ENCODE results near the gene DHTKD1. TPM values are rescaled to one million over a fixed set of nuclear protein-coding genes. Genes with fewer than 3 reads are reported as not detected.

DHTKD1 gene
- total RNA-seq, 4 donors from 2014 or later, result 21.8 to 26.2 (median 22.2) TPM

GRCh38 chr10:12121673-12122072 is 52.9 kb downstream of the DHTKD1 start:
- TF ChIP-seq, protein P1, sequence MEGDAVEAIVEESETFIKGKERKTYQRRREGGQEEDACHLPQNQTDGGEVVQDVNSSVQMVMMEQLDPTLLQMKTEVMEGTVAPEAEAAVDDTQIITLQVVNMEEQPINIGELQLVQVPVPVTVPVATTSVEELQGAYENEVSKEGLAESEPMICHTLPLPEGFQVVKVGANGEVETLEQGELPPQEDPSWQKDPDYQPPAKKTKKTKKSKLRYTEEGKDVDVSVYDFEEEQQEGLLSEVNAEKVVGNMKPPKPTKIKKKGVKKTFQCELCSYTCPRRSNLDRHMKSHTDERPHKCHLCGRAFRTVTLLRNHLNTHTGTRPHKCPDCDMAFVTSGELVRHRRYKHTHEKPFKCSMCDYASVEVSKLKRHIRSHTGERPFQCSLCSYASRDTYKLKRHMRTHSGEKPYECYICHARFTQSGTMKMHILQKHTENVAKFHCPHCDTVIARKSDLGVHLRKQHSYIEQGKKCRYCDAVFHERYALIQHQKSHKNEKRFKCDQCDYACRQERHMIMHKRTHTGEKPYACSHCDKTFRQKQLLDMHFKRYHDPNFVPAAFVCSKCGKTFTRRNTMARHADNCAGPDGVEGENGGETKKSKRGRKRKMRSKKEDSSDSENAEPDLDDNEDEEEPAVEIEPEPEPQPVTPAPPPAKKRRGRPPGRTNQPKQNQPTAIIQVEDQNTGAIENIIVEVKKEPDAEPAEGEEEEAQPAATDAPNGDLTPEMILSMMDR (IDR thresholded peaks at IDR 0.05; ENCODE audit: low read depth), result no peak

- TF ChIP-seq, protein P1 (IDR thresholded peaks at IDR 0.05; ENCODE audit: low read depth), result no peak
These were observed 60.7 kb downstream of the DHTKD1 start, which contains the start of gene SEC61A2 for GRCh38 chr10:12129222-12130111. Gene SEC61A2, plus strand, starts transcription at chr10:12129677. Its CDS starts 111 bp downstream, at chr10:12129788.

GRCh38 chr10:12130237-12130872 is 61.6 kb downstream of the DHTKD1 start:
- TF ChIP-seq, protein P1 (IDR thresholded peaks at IDR 0.05; ENCODE audit: low read depth), result no peak

DNA sequence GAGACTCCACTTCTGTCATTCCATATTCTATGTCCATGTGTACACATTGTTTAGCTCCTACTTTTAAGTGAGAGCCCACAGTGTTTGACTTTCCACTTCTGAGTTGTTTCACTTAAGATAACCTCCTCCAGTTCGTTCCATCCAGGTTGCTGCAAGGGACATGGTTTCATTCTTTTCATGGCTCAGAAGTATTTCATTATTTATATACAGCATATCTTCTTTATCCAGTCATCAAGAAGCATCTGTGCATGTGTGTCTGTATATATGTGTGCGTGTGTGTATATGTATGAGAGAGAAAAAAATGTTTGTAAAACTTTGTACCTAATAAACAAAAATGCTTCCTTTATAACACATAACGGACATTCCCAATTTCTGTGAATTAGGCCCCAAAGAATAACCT is 66.9 kb downstream of the DHTKD1 start:
- TF ChIP-seq, protein P1 (IDR thresholded peaks at IDR 0.05; ENCODE audit: low read depth), result no peak

DNA sequence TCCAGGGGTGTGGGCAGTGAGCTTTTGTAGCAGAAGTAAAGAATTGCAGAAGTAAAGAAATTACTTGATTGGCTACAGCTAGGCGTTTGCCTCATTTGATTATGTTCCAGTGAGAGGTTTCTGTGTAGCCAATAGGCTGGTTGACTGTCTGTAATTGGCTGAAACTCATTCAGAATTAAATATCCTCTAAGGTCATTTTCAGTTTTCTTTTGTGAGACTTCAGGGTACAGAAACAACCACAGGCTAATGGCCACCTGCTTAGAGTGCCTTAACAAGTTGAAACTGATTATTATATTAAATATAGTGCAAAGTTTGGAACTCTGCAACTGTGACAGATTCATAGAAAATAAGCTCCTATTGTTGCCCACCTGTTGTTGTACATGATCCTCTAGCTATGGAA is 71.3 kb downstream of the DHTKD1 start:
- TF ChIP-seq, protein P1 (IDR thresholded peaks at IDR 0.05; ENCODE audit: low read depth), result no peak

GRCh38 chr10:12144538-12144937 is 75.8 kb downstream of the DHTKD1 start:
- TF ChIP-seq, protein P1 (IDR thresholded peaks at IDR 0.05; ENCODE audit: low read depth), result no peak

DNA sequence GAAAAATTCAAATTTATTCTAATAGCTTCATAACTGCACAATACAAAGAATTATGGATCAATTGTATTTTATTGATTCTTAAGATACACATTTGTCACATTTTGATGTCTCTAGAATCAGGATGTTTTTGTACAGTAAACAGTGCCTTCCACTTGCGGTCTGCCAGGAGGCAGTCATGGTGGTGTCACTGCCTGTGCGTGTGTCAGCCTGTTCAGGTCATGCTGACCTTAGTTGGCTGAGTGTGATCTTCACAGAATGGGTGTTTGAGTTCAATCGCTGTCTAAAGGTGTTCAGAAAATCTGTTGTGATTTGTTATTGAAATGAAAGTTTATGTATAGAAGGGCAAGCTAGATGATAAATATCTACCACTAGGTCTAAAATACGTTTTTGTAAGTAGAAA is 81.4 kb downstream of the DHTKD1 start:
- TF ChIP-seq, protein P1 (IDR thresholded peaks at IDR 0.05; ENCODE audit: low read depth), result no peak

Measured in subcutaneous adipose tissue (tissue), 4 donors.